T1000 (cell line): ENCODE data around the gene KCNH4.

Experiments
- DNase-seq: peaks from one replicate; lab custom pipeline; 2025; ENCODE audit warnings: mixed read lengths; lab: John Stamatoyannopoulos, UW

KCNH4 gene

GRCh38 chr17:42117397-42118125 lies 63.4 kb downstream of the KCNH4 start:
- no peak for DNase-seq

DNA sequence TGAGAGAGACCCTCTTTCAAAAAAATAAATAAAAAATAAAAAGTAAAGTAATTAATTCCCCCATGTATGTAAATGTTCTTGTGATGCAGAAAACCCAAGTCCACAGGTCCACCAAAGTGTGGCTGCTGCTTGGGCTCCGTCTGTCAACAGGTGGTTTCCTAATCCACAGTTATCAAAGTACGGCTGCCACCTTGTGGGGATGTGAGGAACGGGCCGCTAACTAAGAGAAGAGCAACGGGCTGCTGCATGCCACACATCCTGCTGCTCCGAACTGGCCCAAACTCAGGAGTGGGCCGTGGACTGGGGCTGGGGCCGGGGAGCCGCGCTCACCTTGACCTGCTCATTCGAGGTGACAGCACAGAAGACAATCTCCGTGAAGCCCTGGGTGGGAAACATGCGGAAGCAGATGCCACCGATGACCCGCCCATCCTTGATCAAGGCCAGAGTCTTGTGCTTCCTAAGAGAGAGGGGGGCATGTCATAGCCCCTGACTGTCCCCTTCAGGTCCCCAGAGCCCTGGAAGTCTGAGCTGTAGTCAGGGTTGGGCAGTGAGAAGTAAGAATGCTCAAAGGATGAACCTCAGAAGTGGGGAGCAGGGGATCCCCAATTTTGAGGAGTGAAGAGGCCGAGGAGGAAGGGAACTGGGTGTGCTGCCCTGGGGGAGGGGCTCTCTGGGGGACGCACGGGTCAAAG lies 64.1 kb downstream of the KCNH4 start:
- DNase-seq = peak; percentile 36

- DNase-seq = no peak
Measured at GRCh38 chr17:42114118-42114517, 66.8 kb downstream of the KCNH4 start.

DNA sequence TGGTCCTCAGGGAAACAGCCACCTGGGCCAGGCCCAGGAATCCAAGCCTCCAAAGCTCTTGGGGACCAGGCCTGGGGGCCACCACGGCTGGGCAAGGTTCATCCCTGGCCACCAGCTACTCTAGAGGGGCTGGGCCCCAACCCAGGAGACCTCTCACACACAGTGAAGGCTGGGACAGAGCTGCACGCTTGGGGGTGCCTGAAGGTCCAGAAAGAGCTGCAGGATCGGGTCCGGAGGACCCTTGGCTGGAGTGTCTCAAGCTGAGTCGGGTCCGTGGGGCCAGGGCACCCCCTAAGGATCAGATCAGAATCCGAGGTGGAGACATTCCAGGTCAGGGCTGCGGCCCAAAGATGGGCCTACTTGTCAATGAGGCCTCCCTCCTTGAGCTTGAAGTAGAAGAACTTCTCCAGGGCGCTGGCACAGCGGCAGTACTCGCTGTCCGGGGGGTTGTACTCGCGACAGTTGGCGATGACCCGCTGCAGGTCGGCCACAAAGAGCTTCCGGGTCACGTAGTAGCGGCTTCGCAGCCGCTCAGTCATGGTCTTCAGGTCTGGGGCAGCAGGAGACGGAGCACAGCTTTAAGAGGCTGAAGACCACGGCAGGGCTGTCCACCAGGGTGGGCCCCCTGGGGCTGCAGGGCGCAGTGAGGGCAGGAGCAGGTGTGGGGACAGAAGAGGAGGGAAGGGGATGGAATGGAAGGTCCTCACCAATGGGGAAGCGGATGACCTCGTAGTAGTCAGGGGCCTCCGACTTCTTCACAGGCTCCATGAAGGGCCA lies 67.5 kb downstream of the KCNH4 start:
- no peak for DNase-seq

DNA sequence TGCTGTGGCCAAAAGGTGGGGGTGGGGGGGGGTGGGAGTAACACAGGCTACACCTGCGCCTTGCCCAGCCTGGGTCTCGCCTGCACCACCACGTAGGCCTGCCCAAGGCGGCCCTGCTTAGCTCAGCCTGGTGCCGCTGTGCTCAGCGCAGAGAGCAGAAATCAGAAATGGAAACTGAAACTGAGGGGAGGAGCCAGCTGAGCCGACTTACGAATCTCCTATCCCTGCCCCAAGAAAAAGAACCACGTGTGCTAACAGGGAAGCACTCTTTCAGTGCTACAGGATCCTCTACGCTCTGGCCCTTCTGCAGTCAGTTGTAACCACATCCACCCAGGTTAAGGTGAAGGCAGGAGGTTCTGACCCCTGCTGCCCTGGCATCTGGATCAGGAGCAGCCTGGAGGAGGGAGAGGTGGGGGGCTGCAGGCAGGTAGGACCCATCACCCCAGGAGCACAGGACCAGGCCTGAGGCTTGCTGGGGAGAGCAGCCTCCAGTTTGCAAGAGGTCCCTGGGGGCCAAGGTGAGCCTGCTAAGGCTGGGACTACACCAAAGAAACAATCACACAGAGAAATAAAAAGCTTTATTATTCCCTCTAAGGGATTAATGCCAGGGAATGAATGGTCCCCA lies 68.3 kb downstream of the KCNH4 start, which contains the start of gene DHX58:
TSS of gene DHX58 (minus strand) at position 163 of the 625 bp plus-strand sequence. CDS start 822 bp downstream, outside the sequence.
- DNase-seq = no peak

DNA sequence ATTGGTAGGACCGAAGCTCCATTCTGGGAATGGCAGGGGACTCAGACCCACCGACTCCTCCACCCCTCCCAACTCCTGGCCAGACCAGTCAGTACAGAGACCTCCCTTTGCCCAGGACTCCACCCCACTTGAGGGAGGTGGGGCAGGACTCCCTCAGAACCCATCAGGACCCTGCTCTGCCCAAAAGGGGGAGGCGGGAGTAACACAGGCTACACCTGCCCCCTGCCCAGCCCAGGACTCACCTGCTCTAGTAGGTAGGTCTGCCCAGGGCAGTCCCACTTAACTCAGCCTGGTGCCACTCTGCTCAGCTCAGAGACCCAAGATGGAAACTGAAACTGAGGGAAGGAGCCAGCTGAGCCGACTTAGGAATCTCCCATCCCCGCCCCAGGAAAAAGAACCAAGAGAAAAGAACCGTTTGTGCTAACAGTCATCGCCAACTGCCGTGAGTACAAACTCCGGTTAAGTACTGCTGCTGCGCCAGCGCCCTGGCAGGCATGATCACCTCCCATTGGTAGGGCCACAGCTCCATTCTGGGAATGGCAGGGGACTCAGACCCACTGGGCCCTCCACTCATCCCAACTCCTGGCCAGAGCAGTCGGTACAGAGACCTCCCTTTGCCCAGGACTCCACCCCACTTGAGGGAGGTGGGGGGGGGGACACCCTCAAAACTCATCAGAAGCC lies 68.9 kb downstream of the KCNH4 start:
- no peak for DNase-seq

- DNase-seq = no peak
Measured at GRCh38 chr17:42111265-42111636, 69.7 kb downstream of the KCNH4 start.

DNA sequence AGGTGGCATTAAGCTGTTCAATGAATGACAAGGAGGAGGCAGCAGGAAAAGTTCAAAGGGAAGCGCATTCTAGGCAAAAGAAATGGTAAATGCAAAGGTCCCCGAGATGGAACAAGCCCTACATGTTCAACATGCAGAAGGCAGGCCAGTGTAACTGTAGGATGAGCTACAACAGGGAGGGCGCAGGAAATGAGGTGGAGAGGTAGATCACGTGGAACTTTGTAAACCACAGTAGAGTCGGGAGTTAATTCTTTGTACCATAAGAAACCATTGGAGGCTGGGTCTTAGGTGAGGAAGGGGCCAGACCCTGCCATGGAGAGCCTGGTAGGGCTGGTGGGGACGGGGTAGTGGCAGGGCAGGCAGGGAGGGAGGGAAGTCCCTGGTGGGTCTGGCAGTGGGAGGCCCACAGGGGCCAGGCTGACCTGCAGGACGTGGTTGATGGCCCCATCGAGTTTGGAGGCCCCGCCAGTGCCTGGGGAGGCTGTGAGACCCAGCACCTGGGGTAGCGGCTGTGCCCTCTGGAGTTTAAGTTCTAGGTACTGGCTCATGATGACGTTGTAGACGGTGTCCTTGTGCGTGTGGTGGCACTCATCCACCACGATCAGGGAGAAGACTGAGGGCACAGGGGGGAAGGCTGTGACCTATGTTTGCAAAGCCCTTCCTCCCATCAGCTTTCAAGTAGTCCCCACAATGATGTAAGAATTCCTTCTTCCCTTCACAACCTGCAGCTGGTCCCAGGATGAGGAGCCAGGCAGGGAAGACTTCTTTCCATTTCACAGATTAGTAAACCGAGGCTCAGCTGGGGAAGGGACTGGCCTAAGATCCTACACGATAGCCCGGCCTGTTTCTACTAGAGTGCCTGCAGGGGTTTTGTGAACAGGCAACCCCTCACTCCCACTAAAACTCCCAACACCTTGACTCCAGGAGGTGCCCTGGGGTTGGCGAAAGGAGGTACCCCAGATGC lies 70.4 kb downstream of the KCNH4 start:
- DNase-seq = no peak

DNA sequence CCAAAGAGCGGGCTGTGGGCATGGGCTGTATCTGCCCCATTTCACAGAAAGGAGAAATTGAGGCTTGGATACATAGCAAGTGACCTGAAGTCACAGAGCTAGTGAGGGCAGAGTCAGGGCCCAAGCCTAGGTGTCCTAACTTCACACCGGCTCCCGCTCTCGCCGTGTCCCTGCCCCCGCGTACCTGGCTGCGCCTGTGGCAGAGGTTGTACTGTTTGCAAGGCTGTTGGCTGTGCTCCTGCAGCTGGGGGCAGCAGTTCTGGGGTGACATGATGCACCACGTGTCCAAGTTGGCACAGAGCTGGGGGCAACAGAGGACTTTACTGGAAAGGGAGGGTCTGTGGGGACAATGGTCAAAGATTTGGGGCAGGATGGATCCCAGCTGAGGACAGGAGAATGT lies 71.9 kb downstream of the KCNH4 start:
- DNase-seq = no peak

DNA sequence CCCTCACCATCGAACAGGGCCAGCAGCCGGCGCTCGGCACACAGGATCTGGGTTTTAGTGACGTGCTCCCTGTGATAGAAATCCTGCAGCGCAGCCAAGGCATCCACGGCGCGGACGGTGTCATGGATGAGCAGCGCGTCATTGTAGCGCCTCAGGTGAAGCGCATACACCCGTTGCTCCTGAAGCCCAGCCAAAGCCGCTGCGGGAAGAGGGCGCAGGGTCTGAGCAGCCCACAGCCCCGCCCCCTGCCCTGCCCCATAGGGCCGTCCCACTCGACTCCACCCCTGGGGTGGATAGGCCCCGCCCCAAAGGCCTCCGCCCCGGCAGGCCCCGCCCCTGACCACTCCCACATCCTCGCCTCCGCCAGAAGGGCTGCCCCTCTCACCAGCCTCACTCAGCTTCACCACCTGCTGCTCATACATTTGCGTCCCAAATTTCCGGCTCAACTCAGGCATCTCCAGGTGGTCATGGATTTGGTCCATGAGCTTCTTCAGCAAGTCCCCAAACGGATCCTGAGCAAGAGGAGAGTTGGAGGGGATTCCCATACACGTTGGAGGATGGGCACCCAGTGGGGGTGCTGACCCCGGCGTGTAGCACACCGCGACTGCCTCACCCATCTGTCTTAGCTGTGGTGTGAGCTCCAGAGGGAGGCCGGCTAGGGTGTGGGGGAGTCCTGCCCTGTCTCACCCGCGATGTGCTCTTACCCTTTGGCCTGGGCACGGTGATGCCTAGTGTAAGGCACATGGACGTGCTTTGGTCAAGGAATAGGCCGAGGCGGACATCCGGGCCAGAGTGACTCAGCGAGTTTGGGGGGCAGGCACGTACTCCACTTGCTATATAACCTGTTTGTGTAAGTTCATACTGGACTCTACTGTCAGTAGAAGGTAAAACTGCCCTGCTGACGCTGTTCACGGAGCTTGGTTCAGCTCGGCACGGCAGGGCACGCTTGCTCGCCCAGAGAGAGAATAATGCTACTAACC lies 73.1 kb downstream of the KCNH4 start:
- no peak for DNase-seq

- no peak for DNase-seq
Measured at GRCh38 chr17:42107124-42107523, 73.8 kb downstream of the KCNH4 start.
